Effector memory CD8-positive, alpha-beta T cell (primary cell): ENCODE data around the gene CELA3A.
"Not testable (repeated sequence)": the region's sequence is repeated elsewhere in the genome, so short reads cannot be mapped to it uniquely, and the experiment has no call there.

Source experiments
- ATAC-seq: fragments of 150-1000 bp; cut with Tn5 transposase; replicated peaks from 2 replicates; pipeline ENCODE4 v1.10.0; 2021; ENCODE audit warnings: mild to moderate bottlenecking, moderate library complexity
- DNase-seq, 3 experiments: peaks; one replicate each; pipeline ENCODE4 v3.0.0; 2021
- H3K27ac Mint-ChIP-seq, 2 donors: one replicate each; pipeline ENCODE4 v1.8.0; 2022; ENCODE audit warnings: mild to moderate bottlenecking in 2 of 2, mixed read lengths in 2 of 2, moderate library complexity in 2 of 2
- H3K27me3 Mint-ChIP-seq, 2 donors: one replicate each; pipeline ENCODE4 v1.8.0; 2022; ENCODE audit warnings: mixed read lengths in 2 of 2
- H3K36me3 Mint-ChIP-seq: one replicate; pipeline ENCODE4 v1.8.0; 2022; ENCODE audit warnings: mild to moderate bottlenecking, moderate library complexity, mixed read lengths; ENCODE audit not compliant: insufficient read depth
- H3K4me1 Mint-ChIP-seq, 2 donors: one replicate each; pipeline ENCODE4 v1.8.0; 2022; ENCODE audit warnings: low read depth in 2 of 2, mixed read lengths in 2 of 2
- H3K4me3 Mint-ChIP-seq, 2 donors: one replicate each; pipeline ENCODE4 v1.8.0; 2022; ENCODE audit warnings: mild to moderate bottlenecking in 2 of 2, mixed read lengths in 2 of 2, moderate library complexity in 2 of 2
- H3K9me3 Mint-ChIP-seq, 2 donors: one replicate each; pipeline ENCODE4 v1.8.0; 2022; ENCODE audit warnings: mixed read lengths in 2 of 2
- total RNA-seq, 9 experiments: gene quantifications; one replicate each; lab custom pipeline; 2026; lab: John Stamatoyannopoulos, UW

Gene CELA3A
- 0 reads per million in 9 experiments for total RNA-seq

DNA sequence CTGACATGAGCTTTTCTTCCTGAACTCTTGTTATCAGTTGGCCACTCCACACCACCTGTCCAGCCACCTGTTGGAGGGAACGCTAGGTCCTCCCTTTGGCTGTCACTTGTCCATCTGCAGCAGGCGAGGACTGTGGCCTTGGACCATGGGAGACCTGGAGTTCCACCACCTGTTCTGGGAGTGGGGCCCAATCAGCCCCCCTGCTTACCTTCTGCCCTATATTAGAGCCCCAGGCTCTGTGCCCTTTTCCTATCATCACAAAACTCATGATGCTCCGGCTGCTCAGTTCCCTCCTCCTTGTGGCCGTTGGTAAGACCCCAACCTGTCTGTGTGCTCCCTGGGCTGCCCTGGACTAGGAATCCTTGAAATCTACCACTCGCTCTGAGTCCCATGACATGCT lies at the start of gene CELA3A:
CELA3A (plus strand) TSS at position 249 of the 400 bp plus-strand sequence; CDS start at position 267, 18 bp downstream.
- peak within 1 kb of the TSS in 1 of 2 donors; percentile 49 for H3K27ac Mint-ChIP-seq
- H3K4me1 Mint-ChIP-seq: no peaks in the 10 kb centered on the region
- DNase-seq (no peak), ATAC-seq (no peak)
- no peaks in the 10 kb centered on the region for H3K36me3 Mint-ChIP-seq
- no peaks in the 10 kb centered on the region for H3K9me3 Mint-ChIP-seq
- H3K4me3 Mint-ChIP-seq: no peak within 1 kb of the TSS
- H3K27me3 Mint-ChIP-seq: no peaks in the 10 kb centered on the region

- peaks cover 2 to 14% of the 10 kb centered on the region in 2 donors for H3K27me3 Mint-ChIP-seq
- peaks cover 0 to 14% of the 10 kb centered on the region in 2 donors for H3K4me1 Mint-ChIP-seq
- no peaks in the 10 kb centered on the region for H3K9me3 Mint-ChIP-seq
- H3K36me3 Mint-ChIP-seq: no peaks in the 10 kb centered on the region
- DNase-seq (no peak), ATAC-seq (no peak)
- no peak overlapping the region for H3K4me3 Mint-ChIP-seq
- H3K27ac Mint-ChIP-seq: no peak overlapping the region
These were observed 48.5 kb upstream of the CELA3A start for GRCh38 chr1:21952786-21953520.

GRCh38 chr1:21955058-21955457 lies 46.4 kb upstream of the CELA3A start:
- ATAC-seq (no peak), DNase-seq (no peak)
- peak overlapping the region in 1 of 2 donors; percentile 12 for H3K27ac Mint-ChIP-seq
- H3K4me1 Mint-ChIP-seq: peaks cover 3 to 19% of the 10 kb centered on the region in 2 donors
- H3K36me3 Mint-ChIP-seq: no peaks in the 10 kb centered on the region
- H3K9me3 Mint-ChIP-seq: no peaks in the 10 kb centered on the region
- peaks cover 7 to 23% of the 10 kb centered on the region in 2 donors for H3K27me3 Mint-ChIP-seq
- H3K4me3 Mint-ChIP-seq: no peak overlapping the region

DNA sequence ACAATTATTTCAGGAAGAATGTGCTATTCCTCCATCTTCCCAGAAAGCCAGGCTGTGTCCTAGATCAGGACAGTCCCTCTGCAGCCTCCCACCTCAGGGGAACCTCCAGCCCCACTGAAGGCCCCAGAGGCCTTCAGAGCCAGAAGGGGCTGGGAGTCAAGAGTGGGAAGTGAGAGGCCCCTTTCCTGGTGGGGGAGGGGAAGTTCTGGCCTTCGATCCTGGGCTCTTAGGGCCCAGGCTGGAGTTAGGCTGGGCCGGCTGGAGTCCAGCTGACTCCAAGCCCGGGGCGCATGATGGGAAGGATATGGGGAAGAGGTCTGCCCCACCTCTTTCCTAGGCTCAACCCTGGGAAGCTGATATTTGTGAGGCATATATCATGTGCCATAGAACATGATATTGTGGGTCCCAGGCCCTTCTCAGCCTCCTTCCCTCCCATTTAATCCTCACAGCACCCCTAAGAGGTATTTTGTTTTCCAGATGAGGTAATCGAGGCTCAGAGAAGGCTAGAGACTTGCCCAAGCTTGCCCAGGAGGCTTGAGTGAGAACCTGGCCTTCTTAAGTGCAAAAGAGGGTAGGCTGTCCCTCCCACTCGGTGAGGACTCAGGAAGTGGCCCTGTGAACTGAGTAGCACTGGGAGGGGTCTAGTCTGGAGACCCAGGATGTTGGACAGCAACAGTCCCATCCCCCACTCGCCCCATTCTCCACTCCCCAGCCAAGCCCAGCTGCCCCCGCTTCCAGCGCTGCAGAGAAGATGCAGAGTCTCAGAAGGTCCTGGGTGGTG lies 45.8 kb upstream of the CELA3A start:
- no peaks in the 10 kb centered on the region for H3K36me3 Mint-ChIP-seq
- no peak overlapping the region for H3K27ac Mint-ChIP-seq
- peaks cover 3 to 19% of the 10 kb centered on the region in 2 donors for H3K4me1 Mint-ChIP-seq
- ATAC-seq (no peak), DNase-seq (no peak)
- H3K27me3 Mint-ChIP-seq: peaks cover 7 to 23% of the 10 kb centered on the region in 2 donors
- no peak overlapping the region for H3K4me3 Mint-ChIP-seq
- no peaks in the 10 kb centered on the region for H3K9me3 Mint-ChIP-seq

DNA sequence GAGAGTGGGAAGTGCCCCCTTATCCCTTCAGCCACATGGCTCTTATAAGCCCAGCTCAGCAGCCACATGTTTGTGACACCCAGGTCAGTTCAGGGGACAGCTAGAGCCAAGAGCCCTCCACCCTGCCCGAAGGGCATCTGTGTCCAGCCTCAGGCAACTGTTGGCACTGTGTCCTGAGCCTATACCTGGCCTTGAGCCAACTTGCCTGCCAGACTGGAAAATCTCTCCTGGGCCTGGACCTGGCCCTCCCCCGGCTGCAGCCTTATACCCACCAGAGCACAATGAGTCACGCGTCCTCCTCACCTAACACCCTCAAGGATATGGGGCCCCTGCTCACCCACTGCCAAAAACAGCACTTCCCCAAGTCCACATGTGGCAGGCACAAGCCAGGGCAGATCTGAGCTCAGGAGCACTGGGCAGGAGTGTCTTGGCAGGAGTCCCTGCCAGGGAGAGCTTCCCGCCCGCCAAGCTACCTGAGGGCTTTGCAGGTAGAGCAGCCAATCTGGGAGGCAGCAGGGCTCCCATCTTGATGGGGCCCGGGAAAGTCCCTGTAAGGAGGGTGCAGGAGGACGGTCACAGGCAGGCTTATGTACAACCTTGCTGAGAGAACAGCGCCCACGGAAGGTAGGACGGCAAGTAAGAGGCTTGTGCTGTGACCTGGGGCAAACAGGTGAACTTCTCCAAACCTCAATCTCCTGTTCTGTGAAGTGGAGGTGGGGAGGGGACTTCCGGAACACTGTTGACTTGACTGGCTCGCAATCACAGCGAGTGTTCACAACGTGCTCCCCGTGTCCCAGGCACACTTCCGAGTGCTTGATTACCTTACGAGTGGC lies 44.5 kb upstream of the CELA3A start:
- Mint-ChIP-seq H3K4me1 (peaks cover 3 to 19% of the 10 kb centered on the region in 2 donors), H3K27ac (peak overlapping the region in 1 of 2 donors; percentile 82), H3K36me3 (no peaks in the 10 kb centered on the region), H3K9me3 (no peaks in the 10 kb centered on the region), H3K4me3 (peak overlapping the region; percentile 26 to 76), H3K27me3 (peaks cover 7 to 23% of the 10 kb centered on the region in 2 donors)
- DNase-seq: peak in 2 of 3 experiments; percentile 10 to 24
- peak; percentile 89 for ATAC-seq

GRCh38 chr1:21961337-21961736 lies 40.1 kb upstream of the CELA3A start:
- ATAC-seq (no peak), DNase-seq (no peak)
- Mint-ChIP-seq H3K27me3 (peaks cover 14 to 26% of the 10 kb centered on the region in 2 donors), H3K4me1 (peaks cover 6 to 21% of the 10 kb centered on the region in 2 donors), H3K36me3 (no peaks in the 10 kb centered on the region), H3K4me3 (no peak overlapping the region), H3K27ac (no peak overlapping the region), H3K9me3 (no peaks in the 10 kb centered on the region)

DNA sequence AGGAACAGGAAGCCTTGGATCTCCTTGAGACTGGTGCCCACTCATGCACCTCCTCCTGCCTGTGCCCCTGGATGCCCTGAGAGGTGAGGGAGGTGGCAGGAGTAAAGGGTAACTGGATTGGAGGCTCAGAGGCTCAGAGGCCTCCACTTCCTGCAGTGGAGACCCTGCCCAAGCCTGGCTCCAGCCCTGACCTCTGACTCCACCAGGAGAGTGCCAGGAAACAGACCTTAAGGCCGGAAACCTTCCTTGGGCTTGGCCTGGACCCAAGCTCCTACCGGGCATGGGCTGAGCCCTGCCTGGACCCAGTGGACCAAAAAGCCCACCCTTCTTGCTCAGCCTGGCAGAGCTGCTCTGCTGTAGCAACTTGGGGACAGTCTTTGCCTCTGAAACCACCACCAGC lies 39.7 kb upstream of the CELA3A start:
- Mint-ChIP-seq H3K27ac (no peak overlapping the region), H3K4me1 (peaks cover 6 to 16% of the 10 kb centered on the region in 2 donors), H3K36me3 (no peaks in the 10 kb centered on the region), H3K9me3 (no peaks in the 10 kb centered on the region), H3K27me3 (peaks cover 18 to 28% of the 10 kb centered on the region in 2 donors), H3K4me3 (no peak overlapping the region)
- ATAC-seq (no peak), DNase-seq (no peak)

DNA sequence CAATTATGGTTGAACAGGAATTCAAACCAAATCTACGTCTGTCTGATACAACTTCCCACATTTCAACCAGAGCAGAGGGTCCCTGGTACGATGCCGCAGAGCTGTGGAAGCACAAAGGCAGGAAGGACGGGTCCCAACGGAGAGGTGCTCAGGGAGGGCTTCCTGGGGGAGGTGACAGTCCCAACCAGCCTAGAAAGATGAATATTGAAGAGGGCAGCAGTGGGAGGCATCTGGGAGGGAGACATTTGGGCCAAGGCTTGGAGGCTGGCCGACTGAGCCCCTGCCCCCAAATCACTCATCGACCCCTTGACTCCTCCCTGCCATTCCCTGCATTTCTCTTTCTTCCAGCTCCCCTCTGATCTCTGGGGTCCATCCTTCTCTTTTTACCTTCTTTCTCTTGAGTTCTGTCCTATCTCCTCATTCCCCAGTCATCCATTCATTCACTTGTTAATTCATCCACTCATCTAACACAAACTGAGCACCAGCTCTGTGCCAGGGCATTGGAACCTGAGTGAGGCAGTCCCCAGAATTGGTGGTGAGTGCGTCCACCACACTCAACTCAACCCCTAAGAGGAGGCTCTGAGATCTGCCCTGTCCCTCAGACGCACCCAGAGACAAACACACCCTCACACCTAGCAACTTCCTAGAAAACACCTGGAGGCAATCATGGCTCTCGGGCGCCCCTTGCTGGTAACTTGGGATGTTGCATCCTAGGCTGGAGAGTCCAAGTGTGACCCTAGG lies 37.8 kb upstream of the CELA3A start:
- Mint-ChIP-seq H3K27ac (no peak overlapping the region), H3K9me3 (no peaks in the 10 kb centered on the region), H3K4me1 (peaks cover 3% of the 10 kb centered on the region in 2 donors), H3K27me3 (peaks cover 12% of the 10 kb centered on the region in 2 donors), H3K4me3 (no peak overlapping the region), H3K36me3 (peaks cover under 1% of the 10 kb centered on the region)
- ATAC-seq (peak; percentile 93), DNase-seq (peak; percentile 78 to 80 (median 78))

DNA sequence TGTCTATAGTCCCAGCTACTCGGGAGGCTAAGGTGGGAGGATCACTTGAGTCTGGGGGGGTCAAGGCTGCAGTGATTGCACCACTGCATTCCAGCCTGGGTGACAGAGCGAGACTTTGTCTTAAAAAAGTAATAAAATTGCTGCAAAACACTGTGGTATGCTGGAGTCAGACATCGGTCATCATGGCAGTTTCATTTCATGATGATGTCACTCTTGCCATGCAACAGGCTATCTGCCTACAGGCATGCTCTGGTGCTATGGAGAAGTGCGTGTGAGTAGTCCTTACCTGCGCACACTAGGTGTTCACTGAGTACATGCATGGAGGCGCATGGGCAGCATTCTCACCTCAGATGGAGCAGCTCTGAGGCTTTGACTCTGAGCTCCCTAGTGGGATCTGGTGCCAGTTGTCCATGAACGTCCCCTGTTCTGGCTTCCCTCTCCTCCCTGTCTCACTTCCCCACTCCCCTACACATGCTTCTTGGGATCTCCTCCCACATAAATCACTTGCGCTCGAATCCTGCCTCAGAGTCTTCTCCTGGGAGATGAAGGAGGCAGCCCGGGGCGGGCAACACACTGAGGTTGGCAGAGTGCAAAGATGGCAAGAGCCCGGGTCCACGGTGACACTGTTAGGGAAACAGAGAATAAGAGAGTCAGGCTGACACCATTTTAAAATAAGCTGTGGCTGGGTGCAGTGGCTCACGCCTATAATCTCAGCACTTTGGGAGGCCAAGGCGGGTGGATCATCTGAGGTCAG lies 35.0 kb upstream of the CELA3A start:
- Mint-ChIP-seq H3K27ac (no peak overlapping the region), H3K27me3 (peaks cover 10 to 12% of the 10 kb centered on the region in 2 donors), H3K4me3 (no peak overlapping the region), H3K36me3 (peaks cover 4% of the 10 kb centered on the region), H3K4me1 (peaks cover 3% of the 10 kb centered on the region in 2 donors), H3K9me3 (no peaks in the 10 kb centered on the region)
- ATAC-seq (no peak), DNase-seq (no peak)

- H3K4me3 Mint-ChIP-seq, DNase-seq, ATAC-seq, H3K36me3 Mint-ChIP-seq, H3K27ac Mint-ChIP-seq, H3K4me1 Mint-ChIP-seq, H3K9me3 Mint-ChIP-seq: not testable (repeated sequence)
- peaks cover 10 to 12% of the 10 kb centered on the region in 2 donors for H3K27me3 Mint-ChIP-seq
These were observed 34.2 kb upstream of the CELA3A start for GRCh38 chr1:21967216-21967615.

DNA sequence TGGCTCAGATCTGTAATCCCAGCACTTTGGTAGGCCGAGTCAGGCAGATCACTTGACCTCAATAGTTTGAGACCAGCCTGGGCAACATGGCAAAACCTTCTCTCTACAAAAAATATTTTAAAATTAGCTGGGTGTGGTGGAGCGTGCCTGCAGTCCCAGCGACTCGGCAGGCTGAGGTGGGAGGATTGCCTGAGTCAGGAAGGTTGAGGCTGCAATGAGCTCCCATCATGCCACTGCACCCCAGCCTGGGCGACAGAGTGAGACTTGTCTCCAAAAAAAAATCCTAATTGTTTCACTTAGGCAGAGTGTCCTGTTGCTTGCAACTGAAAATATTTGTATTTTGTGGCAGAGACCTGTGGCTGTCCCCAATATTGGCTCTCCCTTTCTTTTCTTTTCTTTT lies 32.4 kb upstream of the CELA3A start:
- not testable (repeated sequence) for H3K4me3 Mint-ChIP-seq, ATAC-seq, DNase-seq, H3K9me3 Mint-ChIP-seq, H3K4me1 Mint-ChIP-seq, H3K36me3 Mint-ChIP-seq, H3K27ac Mint-ChIP-seq
- H3K27me3 Mint-ChIP-seq: peaks cover 10 to 12% of the 10 kb centered on the region in 2 donors

DNA sequence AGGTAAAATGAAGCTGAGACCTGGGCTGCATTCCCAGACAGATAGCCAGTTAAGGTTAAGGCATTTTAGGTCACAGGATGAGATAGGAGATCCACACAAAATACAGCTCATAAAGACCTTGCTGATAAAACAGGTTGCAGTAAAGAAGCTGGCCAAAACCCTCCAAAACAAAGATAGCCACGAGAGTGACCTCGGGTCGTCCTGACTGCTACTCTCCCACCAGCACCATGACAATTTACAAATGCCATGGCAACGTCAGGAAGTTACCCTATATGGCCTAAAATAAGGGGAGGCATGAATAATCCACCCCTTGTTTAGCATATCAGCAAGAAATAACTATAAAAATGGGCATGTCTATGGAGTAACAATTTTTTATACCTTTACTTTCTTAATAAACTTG lies 30.9 kb upstream of the CELA3A start:
- DNase-seq, H3K9me3 Mint-ChIP-seq: not testable (repeated sequence)

More for the DNA sequence above, 30.9 kb upstream of the CELA3A start:
- H3K36me3 Mint-ChIP-seq, H3K4me3 Mint-ChIP-seq, H3K4me1 Mint-ChIP-seq, H3K27ac Mint-ChIP-seq, ATAC-seq: not testable (repeated sequence)
- peaks cover 5 to 10% of the 10 kb centered on the region in 2 donors for H3K27me3 Mint-ChIP-seq
